ENCODE data around the gene DYNLRB2.

DNA sequence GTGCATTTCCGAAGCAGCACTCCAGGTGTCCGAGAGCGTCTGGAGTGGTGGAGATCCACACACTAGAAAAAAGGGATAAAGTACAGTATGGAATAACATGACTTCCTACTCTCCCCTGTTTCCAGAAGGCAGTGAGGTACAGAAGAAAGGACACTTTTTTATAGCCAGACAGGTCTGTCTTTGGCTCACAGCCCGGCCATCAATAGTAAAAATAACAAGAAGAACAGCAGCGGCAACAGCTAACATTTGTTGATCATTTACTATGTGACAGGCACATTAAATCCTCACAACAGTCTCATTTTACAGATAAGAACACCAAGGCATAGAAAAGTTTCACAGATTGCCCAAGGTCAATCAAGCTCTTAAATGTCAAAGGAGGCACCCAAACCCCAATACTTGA, 16.2 kb downstream of the DYNLRB2 start:
- TF ChIP-seq POLR2A (IDR thresholded peaks at IDR 0.05; ENCODE audit: low read depth, low read length) = no peak
- no peak for TF ChIP-seq POLR2AphosphoS5 (IDR thresholded peaks at IDR 0.05; ENCODE audit: low read depth, low read length)
- TF ChIP-seq TAF1 (IDR thresholded peaks at IDR 0.05; ENCODE audit: low read depth, low read length) = no peak
- no peak for TF ChIP-seq POU2F2 (IDR thresholded peaks at IDR 0.05; ENCODE audit: low read depth, low read length)
- TF ChIP-seq SPI1 (IDR thresholded peaks at IDR 0.05; ENCODE audit: low read depth, low read length) = no peak
- no peak for TF ChIP-seq PAX5 (IDR thresholded peaks at IDR 0.05; ENCODE audit: insufficient read depth, low read length, severe bottlenecking)
